HG03060 (cell line): ENCODE results near the gene KCNK4.

ENCODE experiments used
- ATAC-seq: cut with Tn5 transposase; IDR thresholded peaks from one replicate; pipeline ENCODE4 v1.9.1; 2021; ENCODE audit warnings: low read depth, moderate number of reproducible peaks; ENCODE audit not compliant: unreplicated experiment

Gene KCNK4

DNA sequence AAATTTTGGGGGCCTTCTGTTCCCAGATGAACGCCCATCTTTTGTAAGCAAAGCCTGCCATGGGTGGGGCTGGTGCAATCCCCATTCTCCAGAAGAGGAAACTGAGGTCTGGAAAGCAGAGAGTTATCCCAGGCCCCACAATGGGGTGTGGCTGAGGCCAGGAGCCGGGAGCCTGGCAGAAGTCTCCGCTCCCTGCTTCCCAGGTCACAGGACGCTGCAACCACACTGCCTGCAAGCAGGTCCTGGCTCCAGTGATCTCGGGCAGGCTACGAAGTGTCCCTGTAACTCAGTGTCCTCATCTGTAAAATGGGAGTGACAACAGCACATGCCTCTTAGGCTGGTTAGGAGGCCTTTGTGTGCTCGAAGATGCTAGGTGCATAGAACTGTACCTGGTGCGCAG is 38.1 kb upstream of the KCNK4 start:
- no peak for ATAC-seq

DNA sequence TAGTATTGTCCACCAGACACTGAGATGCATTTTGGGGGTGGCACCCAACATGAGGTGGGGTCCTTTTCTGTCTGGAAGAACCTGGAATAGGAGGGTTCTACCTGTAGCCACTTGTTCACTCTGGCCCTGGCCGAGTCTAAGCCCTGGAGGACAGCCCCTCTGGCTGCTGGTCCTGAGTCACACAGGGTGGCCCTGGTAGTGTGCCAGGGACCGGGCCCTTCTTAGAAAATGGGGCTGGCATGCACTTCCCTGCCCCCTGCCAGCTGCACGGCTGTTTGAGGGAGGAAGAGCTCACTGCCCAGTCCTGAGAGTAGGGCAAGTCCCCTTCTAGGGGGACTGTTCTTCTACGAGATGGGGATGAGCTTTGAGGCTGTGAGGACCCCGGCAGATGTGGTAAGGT is 37.6 kb upstream of the KCNK4 start:
- ATAC-seq, result no peak

DNA sequence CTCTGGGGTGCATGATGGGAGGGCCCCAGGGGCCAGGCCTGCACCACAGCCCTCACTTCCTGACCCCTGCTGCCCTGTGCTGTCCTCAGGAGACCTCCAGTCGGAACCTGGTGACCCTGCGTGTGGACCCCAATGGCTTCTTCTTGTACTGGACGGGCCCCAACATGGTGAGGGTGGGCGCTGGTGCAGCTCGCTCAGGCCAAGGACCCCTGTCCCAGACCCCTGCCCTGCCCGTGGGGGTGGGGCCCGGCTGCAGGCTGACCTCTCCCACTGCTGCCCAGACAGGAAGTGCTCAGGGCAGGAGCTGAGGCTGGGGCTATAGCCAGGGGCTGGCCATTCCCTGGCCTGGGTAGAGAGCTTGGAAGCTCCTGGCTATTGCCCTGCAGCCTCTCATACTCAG is 36.8 kb upstream of the KCNK4 start:
- no peak for ATAC-seq

DNA sequence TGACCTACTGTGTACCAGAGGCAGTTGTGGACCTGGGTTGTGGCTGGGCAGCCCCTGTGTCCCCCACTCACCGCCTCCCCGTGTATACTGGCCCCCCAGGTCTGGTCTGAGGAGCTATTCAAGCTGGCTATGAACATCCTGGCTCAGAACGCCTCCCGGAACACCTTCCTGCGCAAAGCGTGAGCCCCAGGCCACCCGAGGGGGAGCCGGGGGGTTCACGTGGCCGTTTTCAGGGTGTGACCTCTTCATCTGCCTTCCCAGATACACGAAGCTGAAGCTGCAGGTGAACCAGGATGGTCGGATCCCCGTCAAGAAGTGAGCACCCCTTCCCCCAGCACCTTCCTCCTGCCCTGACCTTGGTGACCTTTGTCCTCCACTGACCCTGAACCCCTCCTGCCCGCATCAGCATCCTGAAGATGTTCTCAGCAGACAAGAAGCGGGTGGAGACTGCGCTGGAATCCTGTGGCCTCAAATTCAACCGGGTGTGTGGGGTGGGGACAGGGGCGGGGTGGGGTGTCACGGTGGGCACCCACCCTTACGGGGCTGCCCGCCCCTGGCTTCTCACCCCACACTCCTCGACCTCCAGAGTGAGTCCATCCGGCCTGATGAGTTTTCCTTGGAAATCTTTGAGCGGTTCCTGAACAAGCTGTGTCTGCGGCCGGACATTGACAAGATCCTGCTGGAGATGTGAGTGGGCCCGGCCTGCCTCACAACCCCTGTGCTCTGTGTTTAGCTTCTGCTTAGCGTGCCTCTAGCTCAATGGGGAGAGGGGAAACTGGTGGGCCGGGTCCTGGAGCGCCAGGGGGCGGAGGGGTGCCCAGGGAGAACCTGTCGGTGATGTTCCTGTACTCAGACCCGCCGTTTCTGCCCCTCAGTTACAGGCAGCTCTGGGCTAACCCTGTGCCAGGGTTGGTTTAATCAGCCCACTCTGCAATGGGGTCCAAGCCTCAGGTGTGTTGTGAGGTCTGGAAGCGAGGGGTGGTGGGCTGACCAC is 35.7 kb upstream of the KCNK4 start:
- no peak for ATAC-seq

DNA sequence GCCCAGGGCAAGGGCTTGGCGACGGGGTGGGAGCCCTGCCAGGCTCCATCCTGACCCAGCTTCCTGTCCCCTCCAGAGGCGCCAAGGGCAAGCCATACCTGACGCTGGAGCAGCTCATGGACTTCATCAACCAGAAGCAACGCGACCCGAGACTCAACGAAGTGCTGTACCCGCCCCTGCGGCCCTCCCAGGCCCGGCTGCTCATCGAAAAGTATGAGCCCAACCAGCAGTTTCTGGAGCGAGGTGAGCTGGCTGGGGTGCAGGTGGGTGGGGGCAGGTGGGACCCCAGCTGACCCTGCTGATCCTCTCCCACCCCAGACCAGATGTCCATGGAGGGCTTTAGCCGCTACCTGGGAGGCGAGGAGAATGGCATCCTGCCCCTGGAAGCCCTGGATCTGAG is 34.8 kb upstream of the KCNK4 start:
- ATAC-seq, result no peak

- ATAC-seq, result no peak
Observed at GRCh38 chr11:64258356-64258755, 32.7 kb upstream of the KCNK4 start.

DNA sequence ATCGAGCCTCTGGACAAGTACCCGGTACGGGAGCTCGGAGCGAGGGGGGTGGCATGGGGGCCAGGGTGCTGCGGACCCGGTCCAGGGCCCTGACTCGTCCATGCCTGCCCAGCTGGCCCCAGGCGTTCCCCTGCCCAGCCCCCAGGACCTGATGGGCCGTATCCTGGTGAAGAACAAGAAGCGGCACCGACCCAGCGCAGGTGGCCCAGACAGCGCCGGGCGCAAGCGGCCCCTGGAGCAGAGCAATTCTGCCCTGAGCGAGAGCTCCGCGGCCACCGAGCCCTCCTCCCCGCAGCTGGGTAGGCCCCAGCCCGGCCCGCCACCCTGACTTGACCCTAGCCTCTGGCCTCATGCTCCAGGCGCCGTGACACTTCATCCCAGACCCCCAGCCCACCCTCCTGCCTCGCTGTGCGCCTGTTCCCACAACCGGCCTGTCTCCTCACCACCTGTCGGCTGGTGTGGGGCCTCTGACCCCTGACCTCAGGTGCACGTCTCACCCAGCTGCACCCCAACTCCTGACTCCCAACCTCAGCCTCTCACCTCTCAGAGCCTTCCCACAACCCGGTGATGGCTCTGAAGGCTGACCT is 32.1 kb upstream of the KCNK4 start:
- ATAC-seq, result no peak

GRCh38 chr11:64259533-64260067 is 31.5 kb upstream of the KCNK4 start:
- no peak for ATAC-seq

DNA sequence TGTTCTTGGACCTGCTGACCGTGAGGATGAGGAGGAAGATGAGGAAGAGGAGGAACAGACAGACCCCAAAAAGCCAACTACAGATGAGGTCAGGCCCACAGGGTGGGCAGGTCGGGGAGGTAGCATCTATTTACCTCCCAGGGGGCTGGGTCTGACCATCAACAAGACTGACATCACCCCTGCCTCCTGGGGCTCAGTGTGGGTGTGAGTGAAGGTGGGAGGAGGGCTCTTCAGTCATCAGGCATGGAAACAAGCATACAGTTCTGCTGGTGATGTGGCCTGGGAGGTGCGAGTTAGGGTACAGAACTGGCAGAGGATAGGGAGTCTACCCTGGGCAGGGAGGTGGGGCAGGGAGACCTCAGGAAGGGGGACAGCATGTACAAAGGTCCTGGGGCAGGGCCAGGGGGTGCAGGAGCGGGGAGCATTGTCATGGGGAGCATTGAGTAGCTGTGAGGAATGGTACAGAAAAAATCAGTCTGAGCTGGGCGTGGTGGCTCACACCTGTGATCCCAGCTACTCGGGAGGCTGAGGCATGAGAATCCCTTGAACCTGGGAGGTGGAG is 30.9 kb upstream of the KCNK4 start:
- no peak for ATAC-seq

DNA sequence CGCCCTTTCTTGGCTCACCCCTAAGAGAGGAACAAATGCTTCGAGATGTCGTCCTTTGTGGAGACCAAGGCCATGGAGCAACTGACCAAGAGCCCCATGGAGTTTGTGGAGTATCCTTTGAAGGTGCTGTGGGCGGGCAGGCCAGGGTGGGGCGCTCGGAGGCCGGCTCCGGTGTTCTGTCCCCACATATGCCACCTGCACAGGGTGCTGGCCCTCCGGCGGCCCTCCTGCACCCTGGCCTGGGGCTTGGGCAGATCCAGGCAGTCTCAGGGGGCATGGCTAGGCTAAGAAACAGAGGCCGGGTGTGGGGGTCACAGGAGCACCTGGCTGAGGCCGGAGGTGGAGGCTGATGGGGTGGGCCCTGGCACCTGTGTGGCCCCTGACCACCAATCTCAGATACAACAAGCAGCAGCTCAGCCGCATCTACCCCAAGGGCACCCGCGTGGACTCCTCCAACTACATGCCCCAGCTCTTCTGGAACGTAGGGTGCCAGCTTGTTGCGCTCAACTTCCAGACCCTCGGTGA is 29.5 kb upstream of the KCNK4 start:
- no peak for ATAC-seq

DNA sequence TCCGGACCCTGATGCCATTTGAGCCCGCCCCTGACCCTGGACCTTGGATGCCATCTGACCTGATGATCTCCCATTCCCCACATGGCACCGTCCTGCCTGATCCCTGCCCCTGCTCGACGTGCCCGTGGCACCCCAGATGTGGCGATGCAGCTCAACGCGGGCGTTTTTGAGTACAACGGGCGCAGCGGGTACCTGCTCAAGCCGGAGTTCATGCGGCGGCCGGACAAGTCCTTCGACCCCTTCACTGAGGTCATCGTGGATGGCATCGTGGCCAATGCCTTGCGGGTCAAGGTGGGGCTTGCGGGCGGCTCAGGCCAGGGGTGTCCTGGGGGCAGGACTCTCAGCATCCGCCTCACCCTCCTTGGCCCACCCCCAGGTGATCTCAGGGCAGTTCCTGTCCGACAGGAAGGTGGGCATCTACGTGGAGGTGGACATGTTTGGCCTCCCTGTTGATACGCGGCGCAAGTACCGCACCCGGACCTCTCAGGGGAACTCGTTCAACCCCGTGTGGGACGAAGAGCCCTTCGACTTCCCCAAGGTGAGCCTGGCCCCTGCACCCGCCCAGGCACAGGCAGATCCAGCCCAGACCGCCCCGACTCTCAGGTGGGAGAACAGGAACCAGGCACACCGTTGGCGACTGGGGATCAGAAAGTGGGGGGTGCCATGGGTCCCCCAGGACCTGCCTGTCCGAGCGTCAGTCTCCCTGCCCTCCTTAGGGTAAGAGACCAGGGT is 28.7 kb upstream of the KCNK4 start:
- no peak for ATAC-seq

- ATAC-seq, result no peak
Observed at GRCh38 chr11:64263021-64263946, 27.8 kb upstream of the KCNK4 start.

DNA sequence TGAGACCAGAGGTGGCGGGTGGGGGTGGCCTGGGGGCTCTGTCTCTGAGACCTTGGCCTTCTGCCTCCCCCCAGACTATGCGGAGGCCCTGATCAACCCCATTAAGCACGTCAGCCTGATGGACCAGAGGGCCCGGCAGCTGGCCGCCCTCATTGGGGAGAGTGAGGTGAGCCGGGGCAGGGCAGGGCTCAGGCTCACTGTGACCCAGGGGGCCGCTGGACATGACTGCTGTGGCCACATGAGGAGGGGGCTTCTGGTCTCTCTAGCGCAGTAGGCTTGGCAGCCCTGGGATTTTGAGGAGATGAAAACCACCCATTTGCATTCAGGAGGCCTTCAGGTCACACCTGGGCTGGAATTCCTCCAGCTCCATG is 27.2 kb upstream of the KCNK4 start:
- no peak for ATAC-seq

GRCh38 chr11:64264371-64264852 is 26.7 kb upstream of the KCNK4 start:
- ATAC-seq, result no peak

DNA sequence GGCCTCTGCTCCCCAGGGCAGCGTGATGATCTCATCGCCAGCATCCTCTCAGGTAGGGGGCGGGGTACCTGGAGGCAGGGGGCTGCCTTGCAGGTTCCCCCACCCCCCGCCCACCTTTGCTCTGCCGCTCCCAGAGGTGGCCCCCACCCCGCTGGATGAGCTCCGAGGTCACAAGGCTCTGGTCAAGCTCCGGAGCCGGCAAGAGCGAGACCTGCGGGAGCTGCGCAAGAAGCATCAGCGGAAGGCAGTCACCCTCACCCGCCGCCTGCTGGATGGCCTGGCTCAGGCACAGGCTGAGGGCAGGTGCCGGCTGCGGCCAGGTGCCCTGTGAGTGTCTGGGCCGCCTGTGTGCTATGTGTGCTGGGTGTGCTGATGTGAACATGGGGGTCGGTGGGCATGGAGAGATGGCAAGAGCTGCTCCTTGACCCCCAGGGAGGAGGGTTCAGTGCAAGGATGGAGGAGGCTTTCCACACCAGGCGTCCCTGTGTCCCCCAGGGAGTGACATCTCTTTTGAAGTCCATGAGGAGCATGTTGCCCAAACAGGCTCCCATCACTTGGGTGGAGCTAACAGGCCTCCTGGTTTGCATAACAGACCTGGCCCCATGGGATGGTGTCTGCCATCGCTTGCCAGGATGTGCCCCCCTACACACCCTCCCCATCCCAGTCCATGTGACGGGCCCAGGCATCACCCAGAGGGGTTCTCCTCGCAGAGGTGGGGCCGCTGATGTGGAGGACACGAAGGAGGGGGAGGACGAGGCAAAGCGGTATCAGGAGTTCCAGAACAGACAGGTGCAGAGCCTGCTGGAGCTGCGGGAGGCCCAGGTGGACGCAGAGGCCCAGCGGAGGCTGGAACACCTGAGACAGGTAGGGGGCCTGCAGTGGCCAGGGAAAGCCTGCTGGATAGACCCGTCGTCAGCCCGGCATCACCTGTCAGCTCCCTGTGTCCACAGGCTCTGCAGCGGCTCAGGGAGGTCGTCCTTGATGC is 25.6 kb upstream of the KCNK4 start:
- no peak for ATAC-seq

GRCh38 chr11:64266339-64266738 is 24.8 kb upstream of the KCNK4 start:
- ATAC-seq, result no peak

- ATAC-seq, result no peak
Observed at GRCh38 chr11:64267207-64267945, 23.7 kb upstream of the KCNK4 start.
